Cardiac muscle cell (in vitro differentiated cells and primary cell): Measurements from ENCODE around the gene DRC1. TPM values are rescaled to one million over a fixed set of nuclear protein-coding genes. Genes with fewer than 3 reads are reported as not detected.
A peak's percentile ranks its signal among the peaks of the same experiment; 100 is the strongest.

Experiments used
- DNase-seq, 2 donors: peaks; one replicate each; pipeline versions ENCODE4 v3.0.0 to v3.0.0-alpha.2; 2010 to 2017; ENCODE audit warnings: low read depth in 1 of 2, low spot score in 1 of 2
- H3K27ac ChIP-seq: fragments of 200-600 bp; sonication (generic); 2 replicates; pipeline ENCODE4 v1.5.1; 2016
- H3K27me3 ChIP-seq: fragments of 200-600 bp; sonication (generic); 2 replicates; pipeline ENCODE4 v1.6.0; 2016; ENCODE audit warnings: control low read depth
- H3K36me3 ChIP-seq: fragments of 200-600 bp; sonication (generic); 2 replicates; pipeline ENCODE4 v1.5.1; 2016; ENCODE audit warnings: control low read depth
- H3K4me1 ChIP-seq: fragments of 200-600 bp; sonication (generic); 2 replicates; pipeline ENCODE4 v1.8.1; 2017; ENCODE audit warnings: low read depth, mild to moderate bottlenecking, mixed run types
- H3K4me3 ChIP-seq: fragments of 200-600 bp; sonication (generic); 2 replicates; pipeline ENCODE4 v1.5.1; 2016; ENCODE audit warnings: mild to moderate bottlenecking
- H3K9me3 ChIP-seq: fragments of 200-600 bp; sonication (generic); 2 replicates; pipeline ENCODE4 v1.5.1; 2017; ENCODE audit warnings: low read depth, mild to moderate bottlenecking, control low read depth
- polyA plus RNA-seq: library from polyadenylated mRNA; unstranded; fragments of >200 nt; fragmentation: Nextera tagmentation; extraction: Ambion mirVana; gene quantifications from 2 replicates; pipeline ENCODE4 v1.2.1, GENCODE V29; 2016
- total RNA-seq: library from RNA; depleted of rRNA; stranded (reverse); fragments of >200 nt; gene quantifications from 2 replicates; pipeline ENCODE4 v1.2.3, GENCODE V29; 2016
- TF ChIP-seq, protein P1 (sequence below): IDR thresholded peaks from 2 replicates; pipeline ENCODE4 v1.5.1; 2012; ENCODE audit warnings: low read depth, mild to moderate bottlenecking, low read length

Gene DRC1
- total and polyA plus RNA-seq, 2 experiments from 2014 or later, result not detected

DNA sequence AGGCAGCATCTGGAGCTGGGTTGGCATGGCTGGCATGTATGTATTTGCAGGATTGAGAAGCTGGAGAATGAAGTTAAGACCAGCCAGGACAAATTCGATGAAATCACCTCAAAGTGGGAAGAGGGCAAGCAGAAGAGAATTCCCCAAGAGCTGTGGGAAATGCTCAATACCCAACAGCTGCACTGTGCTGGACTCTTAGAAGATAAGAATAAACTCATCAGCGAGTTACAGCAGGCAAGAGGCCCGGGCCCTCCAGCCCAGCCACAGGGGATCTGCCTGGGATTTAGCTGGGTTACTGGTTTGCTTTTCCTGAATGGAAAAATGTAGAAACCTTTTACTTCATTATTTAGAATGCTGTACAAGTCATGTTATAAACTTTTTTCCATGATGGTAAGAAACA, 22.5 kb downstream of the DRC1 start:
- Histone ChIP-seq H3K4me1 (peaks cover 7% of the 10 kb centered on the region), H3K27ac (no peak overlapping the region)

DNA sequence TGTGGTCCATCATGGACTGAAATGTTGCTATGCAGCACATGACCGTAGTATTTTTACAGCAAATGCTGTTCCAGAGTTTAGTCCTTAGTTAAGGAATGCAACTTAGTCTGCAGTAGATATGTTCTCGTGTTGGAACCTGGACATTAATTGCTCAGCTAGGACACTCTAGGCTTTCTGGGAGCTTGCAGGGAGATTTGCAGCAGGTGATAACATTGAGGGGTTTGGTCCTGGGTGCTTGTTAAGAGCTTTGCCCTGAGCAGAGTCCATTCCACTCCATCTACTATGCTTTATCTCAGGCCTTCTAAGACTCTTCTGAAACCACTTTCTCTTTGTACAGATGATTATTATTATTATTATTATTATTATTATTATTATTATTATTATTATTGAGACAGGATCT, 27.1 kb downstream of the DRC1 start:
- H3K27ac ChIP-seq, result no peak overlapping the region
- TF ChIP-seq, protein P1, sequence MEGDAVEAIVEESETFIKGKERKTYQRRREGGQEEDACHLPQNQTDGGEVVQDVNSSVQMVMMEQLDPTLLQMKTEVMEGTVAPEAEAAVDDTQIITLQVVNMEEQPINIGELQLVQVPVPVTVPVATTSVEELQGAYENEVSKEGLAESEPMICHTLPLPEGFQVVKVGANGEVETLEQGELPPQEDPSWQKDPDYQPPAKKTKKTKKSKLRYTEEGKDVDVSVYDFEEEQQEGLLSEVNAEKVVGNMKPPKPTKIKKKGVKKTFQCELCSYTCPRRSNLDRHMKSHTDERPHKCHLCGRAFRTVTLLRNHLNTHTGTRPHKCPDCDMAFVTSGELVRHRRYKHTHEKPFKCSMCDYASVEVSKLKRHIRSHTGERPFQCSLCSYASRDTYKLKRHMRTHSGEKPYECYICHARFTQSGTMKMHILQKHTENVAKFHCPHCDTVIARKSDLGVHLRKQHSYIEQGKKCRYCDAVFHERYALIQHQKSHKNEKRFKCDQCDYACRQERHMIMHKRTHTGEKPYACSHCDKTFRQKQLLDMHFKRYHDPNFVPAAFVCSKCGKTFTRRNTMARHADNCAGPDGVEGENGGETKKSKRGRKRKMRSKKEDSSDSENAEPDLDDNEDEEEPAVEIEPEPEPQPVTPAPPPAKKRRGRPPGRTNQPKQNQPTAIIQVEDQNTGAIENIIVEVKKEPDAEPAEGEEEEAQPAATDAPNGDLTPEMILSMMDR, result no peak
- no peaks in the 10 kb centered on the region for H3K36me3 ChIP-seq
- H3K9me3 ChIP-seq, result no peaks in the 10 kb centered on the region
- H3K27me3 ChIP-seq, result no peaks in the 10 kb centered on the region
- no peak for DNase-seq
- H3K4me3 ChIP-seq, result no peak overlapping the region
- no peaks in the 10 kb centered on the region for H3K4me1 ChIP-seq

More for the DNA sequence above, 22.5 kb downstream of the DRC1 start:
- no peaks in the 10 kb centered on the region for H3K36me3 ChIP-seq
- no peaks in the 10 kb centered on the region for H3K9me3 ChIP-seq
- H3K27me3 ChIP-seq, result no peaks in the 10 kb centered on the region
- no peak for DNase-seq
- TF ChIP-seq, protein P1, result no peak
- H3K4me3 ChIP-seq, result no peak overlapping the region

- no peaks in the 10 kb centered on the region for H3K9me3 ChIP-seq
- H3K27me3 ChIP-seq, result no peaks in the 10 kb centered on the region
- H3K36me3 ChIP-seq, result no peaks in the 10 kb centered on the region
- H3K27ac ChIP-seq, result no peak overlapping the region
- no peak for DNase-seq
- H3K4me1 ChIP-seq, result no peaks in the 10 kb centered on the region
- no peak overlapping the region for H3K4me3 ChIP-seq
- TF ChIP-seq, protein P1, result no peak
Observed at GRCh38 chr2:26429779-26430578, 28.3 kb downstream of the DRC1 start.

GRCh38 chr2:26430826-26431225, 29.1 kb downstream of the DRC1 start:
- no peaks in the 10 kb centered on the region for H3K27me3 ChIP-seq
- H3K36me3 ChIP-seq, result no peaks in the 10 kb centered on the region
- no peak overlapping the region for H3K27ac ChIP-seq
- no peaks in the 10 kb centered on the region for H3K4me1 ChIP-seq
- no peaks in the 10 kb centered on the region for H3K9me3 ChIP-seq
- H3K4me3 ChIP-seq, result no peak overlapping the region
- DNase-seq, result peak in 1 of 2 donors; percentile 17
- TF ChIP-seq, protein P1, result no peak

GRCh38 chr2:26432363-26432762, 30.6 kb downstream of the DRC1 start:
- H3K27me3 ChIP-seq, result no peaks in the 10 kb centered on the region
- TF ChIP-seq, protein P1, result no peak
- no peak overlapping the region for H3K4me3 ChIP-seq
- DNase-seq, result no peak
- no peaks in the 10 kb centered on the region for H3K9me3 ChIP-seq
- no peaks in the 10 kb centered on the region for H3K36me3 ChIP-seq
- H3K27ac ChIP-seq, result no peak overlapping the region
- no peaks in the 10 kb centered on the region for H3K4me1 ChIP-seq
